ENCODE results near the gene CLIC4. TPM values are rescaled to one million over a fixed set of nuclear protein-coding genes. Genes with fewer than 3 reads are reported as not detected.

The CLIC4 gene
- total RNA-seq, 4 donors from 2014 or later: 145 to 344 (median 181) TPM

- TF ChIP-seq, protein P1, sequence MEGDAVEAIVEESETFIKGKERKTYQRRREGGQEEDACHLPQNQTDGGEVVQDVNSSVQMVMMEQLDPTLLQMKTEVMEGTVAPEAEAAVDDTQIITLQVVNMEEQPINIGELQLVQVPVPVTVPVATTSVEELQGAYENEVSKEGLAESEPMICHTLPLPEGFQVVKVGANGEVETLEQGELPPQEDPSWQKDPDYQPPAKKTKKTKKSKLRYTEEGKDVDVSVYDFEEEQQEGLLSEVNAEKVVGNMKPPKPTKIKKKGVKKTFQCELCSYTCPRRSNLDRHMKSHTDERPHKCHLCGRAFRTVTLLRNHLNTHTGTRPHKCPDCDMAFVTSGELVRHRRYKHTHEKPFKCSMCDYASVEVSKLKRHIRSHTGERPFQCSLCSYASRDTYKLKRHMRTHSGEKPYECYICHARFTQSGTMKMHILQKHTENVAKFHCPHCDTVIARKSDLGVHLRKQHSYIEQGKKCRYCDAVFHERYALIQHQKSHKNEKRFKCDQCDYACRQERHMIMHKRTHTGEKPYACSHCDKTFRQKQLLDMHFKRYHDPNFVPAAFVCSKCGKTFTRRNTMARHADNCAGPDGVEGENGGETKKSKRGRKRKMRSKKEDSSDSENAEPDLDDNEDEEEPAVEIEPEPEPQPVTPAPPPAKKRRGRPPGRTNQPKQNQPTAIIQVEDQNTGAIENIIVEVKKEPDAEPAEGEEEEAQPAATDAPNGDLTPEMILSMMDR (IDR thresholded peaks at IDR 0.05; ENCODE audit: low read depth): no peak
Observed at GRCh38 chr1:24884751-24885150, 139.5 kb downstream of the CLIC4 start.

DNA sequence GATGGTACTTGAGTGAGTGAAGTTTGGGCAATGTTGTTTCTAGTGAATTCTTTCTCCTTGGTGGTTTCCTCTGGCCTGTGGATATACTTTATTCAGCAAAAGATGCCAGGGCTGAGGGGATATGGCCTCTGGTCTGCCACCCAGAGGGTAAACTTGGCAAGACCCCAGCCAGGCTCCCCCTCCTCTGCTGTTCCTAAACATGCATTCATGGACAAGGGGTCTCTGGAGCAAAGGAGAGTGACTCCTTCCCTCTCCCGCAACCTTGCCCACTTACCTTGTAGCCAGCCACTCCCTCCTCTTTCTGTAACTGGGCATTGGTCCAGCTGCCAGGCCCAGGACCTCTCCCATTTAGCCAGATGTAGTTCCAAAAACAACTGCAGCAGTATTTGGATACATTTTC, 141.0 kb downstream of the CLIC4 start:
- TF ChIP-seq, protein P1 (IDR thresholded peaks at IDR 0.05; ENCODE audit: low read depth): no peak

- TF ChIP-seq, protein P1 (IDR thresholded peaks at IDR 0.05; ENCODE audit: low read depth): no peak
Observed at GRCh38 chr1:24888061-24888970, 143.1 kb downstream of the CLIC4 start.

DNA sequence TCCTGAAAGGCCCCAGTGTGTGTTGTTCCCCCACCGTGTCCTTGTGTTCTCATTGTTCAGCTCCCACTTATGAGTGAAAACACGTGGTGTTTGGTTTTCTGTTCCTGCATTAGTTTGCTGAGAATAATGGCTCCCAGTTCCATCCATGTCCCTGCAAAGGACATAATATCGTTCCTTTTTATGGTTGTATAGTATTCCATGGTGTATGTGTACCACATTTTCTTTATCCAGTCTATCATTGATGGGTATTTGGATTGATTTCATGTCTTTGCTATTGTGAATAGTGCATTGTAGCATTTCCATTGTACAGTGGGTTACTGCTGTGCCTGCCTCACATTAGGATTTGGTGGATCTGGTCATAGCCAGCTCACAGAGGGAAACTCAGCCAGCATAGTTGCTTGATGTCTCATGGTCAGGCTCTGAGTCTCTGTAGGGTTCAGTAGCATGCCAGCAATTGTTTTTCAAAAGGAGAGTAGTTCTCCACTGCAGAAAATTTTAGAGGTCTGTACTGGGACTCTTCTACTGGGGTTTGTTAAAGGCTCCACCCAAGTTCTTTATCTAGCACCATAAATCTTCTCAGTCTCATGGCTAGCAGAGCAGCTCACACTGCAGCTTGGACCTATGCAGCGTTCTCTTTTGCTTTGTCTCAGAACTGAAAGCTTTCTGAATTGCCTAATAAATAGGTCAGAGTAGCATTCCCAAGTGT, 143.9 kb downstream of the CLIC4 start:
- TF ChIP-seq, protein P1 (IDR thresholded peaks at IDR 0.05; ENCODE audit: low read depth): no peak

GRCh38 chr1:24890887-24891286, 145.6 kb downstream of the CLIC4 start:
- TF ChIP-seq, protein P1 (IDR thresholded peaks at IDR 0.05; ENCODE audit: low read depth): no peak

DNA sequence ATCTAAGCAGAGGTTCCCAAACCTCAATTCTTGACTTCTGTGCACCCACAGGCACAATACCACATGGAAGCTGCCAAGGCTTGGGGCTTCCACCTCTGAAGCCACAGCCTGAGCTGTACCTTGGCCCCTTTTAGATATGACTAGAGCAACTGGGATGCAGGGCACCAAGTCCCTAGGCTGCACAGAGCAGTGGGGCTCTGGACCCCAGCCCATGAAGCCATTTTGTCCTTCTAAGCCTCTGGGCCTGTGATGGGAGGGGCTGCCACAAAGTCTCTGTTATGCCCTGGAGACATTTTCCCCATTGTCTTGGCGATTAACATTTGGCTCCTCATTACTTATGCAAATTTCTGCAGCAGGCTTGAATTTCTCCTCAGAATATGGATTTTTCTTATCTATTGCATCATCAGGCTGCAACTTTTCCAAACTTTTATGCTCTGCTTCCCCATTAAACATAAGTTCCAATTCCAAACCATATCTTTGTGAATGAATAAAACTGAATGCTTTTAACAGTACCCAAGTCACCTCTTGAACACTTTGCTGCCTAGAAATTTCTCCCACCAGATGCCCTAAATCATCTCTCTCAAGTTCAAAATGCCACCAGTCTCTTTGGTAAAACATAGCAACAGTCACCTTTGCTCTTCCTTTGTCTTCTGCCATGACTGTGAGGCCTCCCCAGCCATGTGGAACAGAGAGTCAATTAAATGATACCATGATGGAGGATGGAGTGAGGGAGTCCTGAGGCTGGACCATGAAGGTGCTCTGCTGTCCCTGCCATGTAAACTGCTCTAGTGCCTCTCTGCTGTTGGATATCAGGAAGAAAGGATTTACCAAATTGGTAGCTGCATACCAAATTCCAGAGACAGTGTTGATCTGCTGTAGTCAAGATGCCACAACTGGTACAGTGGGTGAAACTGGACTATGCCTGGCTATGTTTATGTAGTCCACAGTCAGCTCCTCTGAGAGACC, 147.2 kb downstream of the CLIC4 start:
- TF ChIP-seq, protein P1 (IDR thresholded peaks at IDR 0.05; ENCODE audit: low read depth): no peak
